Measurements from ENCODE around the gene ELMOD1.

The ELMOD1 gene

DNA sequence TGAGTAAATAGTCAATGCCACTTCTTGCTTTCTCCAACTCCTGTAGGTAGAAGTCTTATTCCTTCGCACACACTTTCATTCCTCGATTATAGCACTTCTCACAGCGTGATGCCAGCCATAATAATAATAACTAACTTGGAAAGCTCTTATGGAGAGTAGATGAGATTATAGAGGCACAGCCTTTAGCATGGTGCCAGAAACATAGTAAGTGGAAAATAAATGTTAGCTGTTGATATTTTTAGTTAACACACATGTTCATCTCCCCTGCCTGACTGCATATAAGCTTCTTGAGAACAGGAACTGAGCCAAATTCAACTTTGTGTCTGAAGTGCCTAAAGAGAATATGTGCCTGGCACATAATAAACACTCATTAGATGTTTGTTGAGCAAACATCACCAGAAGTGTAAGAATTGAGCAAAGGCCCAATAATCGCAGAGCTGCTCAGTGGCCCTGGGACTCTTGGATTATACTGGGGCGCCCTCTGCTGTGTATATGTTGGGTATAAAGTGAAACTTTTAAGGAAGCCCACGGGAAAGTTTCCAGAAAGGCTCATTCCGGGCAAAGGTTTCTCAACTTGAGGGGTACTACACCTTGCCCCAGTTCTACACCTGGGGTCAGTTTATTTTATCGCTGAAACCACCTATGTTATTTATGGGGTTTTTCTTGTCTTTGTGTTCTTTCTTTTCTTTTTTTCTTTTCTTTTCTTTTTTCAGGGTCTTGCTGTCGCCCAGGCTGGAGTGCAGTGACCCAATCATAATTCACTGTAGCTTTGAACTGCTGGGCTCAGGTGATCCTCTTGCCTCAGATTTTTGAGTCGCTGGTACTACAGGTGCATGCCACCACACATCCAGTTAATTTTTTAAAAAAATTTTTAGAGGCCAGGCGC, 98.6 kb downstream of the ELMOD1 start:
- peak; percentile 51 to 53 for ATAC-seq

- no peak for ATAC-seq
Measured at GRCh38 chr11:107691000-107691750, 100.2 kb downstream of the ELMOD1 start.

- ATAC-seq: no peak
Measured at GRCh38 chr11:107695446-107695845, 104.5 kb downstream of the ELMOD1 start.

DNA sequence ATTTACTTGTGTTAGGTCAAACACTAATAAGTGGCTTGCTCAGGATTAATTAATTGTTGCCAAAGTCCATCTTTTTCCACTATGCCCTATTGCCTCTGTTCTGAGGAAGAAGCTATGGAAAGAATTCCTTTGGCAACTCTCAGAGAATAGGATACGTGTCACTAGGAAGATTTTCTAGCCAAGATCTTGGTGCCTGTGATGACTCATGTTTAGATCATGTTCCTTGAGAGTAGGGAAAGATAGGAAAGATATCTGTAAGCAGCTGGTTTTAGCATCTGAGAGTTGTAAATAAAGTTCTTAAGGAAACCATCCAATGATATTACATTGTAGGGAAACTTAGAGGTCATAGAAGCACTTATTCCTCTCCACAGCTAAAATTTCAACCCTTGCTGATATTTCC, 105.2 kb downstream of the ELMOD1 start:
- ATAC-seq: no peak

GRCh38 chr11:107697291-107697690, 106.3 kb downstream of the ELMOD1 start:
- ATAC-seq: no peak

DNA sequence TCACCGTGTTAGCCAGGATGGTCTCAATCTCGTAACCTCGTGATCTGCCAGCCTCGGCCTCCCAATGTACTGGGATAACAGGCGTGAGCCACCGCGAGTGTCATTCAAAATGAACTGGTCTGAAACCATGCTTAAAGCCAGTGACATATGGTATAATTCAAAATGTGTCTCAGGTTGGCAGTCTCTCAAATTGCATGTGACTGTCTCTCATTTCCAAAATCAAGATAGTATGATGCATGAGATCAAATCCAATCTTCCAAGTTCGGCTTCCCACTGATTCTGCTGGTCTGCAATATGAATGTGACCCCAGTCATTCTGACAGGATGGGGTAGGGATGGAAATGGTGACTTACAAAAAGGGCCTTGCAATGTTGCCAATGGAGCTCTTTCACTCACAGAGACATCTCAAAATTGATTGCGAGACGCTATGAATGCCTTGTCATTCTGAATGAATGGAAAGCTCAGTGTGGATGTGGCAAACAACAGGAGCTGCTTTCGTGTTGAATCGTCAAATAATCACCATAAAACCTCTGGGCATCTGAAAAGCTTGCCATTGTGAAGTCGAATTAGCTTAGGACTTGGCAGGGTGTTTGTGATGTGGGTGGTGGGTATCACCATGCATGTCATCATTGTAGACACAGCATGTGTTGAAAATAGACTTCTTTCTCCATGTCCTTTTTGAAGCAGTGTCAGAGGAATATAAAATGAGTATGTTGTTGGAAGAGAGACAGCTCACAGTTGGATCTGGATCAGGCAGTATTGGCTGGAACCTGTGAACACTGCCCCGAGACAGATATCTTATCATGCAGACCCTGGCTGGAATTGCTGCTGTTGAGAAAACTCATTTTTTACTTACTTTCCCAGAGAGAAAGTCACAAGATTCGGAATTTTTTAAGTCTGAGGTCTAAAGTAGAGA, 108.7 kb downstream of the ELMOD1 start:
- ATAC-seq: no peak

GRCh38 chr11:107702109-107702660, 111.2 kb downstream of the ELMOD1 start:
- ATAC-seq: no peak

GRCh38 chr11:107702723-107703122, 111.8 kb downstream of the ELMOD1 start:
- ATAC-seq: no peak

GRCh38 chr11:107704451-107704850, 113.5 kb downstream of the ELMOD1 start:
- no peak for ATAC-seq

GRCh38 chr11:107705027-107705426, 114.1 kb downstream of the ELMOD1 start:
- no peak for ATAC-seq

GRCh38 chr11:107706531-107706930, 115.6 kb downstream of the ELMOD1 start:
- no peak for ATAC-seq

GRCh38 chr11:107707215-107707671, 116.3 kb downstream of the ELMOD1 start:
- no peak for ATAC-seq

- ATAC-seq: no peak
Measured at GRCh38 chr11:107707807-107708206, 116.9 kb downstream of the ELMOD1 start.

GRCh38 chr11:107708792-107709191, 117.8 kb downstream of the ELMOD1 start:
- no peak for ATAC-seq

DNA sequence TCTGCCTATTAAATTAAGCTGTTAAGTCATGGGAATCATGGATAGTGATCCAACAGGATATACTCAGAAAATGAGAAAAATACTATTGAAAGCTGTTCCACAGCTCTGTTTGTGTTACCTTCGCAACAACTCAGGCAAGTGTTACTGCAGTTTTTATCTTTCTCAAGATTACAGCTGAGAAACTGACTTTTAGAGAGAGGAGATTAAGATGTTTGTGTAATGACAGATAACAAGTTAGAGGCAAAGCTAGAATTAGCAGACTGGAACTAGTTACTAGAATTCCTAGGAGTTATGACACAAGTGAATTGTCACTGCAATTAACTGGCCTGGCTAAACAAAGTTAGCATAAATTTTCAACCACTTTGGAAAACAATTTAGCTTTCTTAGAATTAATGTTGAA, 119.4 kb downstream of the ELMOD1 start:
- no peak for ATAC-seq

DNA sequence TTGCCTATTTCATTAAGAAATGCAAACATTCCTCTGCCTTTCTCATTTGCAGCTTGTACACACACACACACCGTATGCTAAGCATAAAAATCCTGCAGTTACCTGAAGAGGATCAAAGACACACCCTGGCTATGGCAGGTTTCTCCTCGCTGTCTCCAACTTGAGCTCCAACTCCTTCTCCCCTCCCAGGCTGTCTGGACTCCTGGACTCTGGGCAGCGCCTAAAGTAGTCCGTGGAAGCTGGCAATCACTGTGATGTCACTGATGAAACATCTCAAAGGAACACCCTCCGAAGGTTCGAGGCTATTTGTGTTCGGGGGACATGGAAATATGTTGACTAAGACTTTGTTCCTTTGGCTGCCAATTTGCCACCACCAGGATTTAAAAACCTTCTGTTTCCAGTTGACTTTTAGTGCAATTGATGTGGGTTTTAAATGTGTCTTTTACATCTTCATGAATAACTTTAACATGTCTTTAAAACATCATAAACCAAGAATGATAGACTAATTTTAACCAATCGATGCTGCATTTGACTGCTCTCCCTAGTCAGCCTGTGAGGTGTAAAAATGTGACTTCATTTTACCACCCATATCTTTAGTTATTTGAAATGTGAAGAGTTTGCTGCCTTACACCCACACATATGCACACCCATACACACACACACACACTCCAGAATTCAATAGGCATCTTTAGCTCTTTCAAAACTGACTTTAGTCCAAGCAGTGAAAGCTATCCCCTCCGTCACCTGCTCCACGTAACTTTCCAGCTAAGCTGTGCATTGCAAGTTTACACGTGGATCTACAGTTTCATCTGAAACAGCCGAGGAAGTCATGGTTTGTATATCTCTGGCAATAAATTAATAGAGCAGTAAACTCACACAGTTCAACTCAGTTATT, 121.2 kb downstream of the ELMOD1 start, which contains the start of gene SLN:
SLN (minus strand) TSS at position 196 of the 895 bp plus-strand sequence.
- no peak for ATAC-seq

GRCh38 chr11:107713009-107713408, 122.1 kb downstream of the ELMOD1 start:
- ATAC-seq: no peak

All from activated CD4-positive, CD25-positive, alpha-beta regulatory T cell treated with anti-CD3 and anti-CD28 coated beads, Interleukin-2, amount 50 U/mL, for 24 hours (primary cell).